ENCODE results near the gene LMBRD1. TPM values are rescaled to one million over a fixed set of nuclear protein-coding genes. Genes with fewer than 3 reads are reported as not detected.
"Not testable (repeated sequence)": the region's sequence is repeated elsewhere in the genome, so short reads cannot be mapped to it uniquely, and the experiment has no call there.

LMBRD1 gene
- total RNA-seq, 8 experiments from 2014 or later: 21.3 to 73.3 (median 34.5) TPM

- H3K27ac ChIP-seq: no peak overlapping the region
- no peak for ATAC-seq (replicated peaks in 6 of 8)
- in situ Hi-C loops (cut with MboI; ENCODE audit: low pct_unique_long_range_greater_than_20kb in 2 of 9, low sequenced_read_pairs in 9 of 9, unreplicated experiment in 9 of 9): no loop called here
- H3K4me3 ChIP-seq: no peak overlapping the region
- WGBS, 10 experiments: 75 to 100% (median 92%) methylated on average over 1 of the region's 1 CpG; no CpG with 5 or more reads in 2 of the 10 experiments
- H3K4me1 ChIP-seq (replicated peaks in 1 of 2): no peaks in the 10 kb centered on the region
Observed at GRCh38 chr6:69704916-69705315, 91.9 kb downstream of the LMBRD1 start.

- no peak overlapping the region for H3K4me3 ChIP-seq
- no peaks in the 10 kb centered on the region for H3K4me1 ChIP-seq (replicated peaks in 1 of 2)
- no peak overlapping the region for H3K27ac ChIP-seq
- in situ Hi-C loops (cut with MboI; ENCODE audit: low pct_unique_long_range_greater_than_20kb in 2 of 9, low sequenced_read_pairs in 9 of 9, unreplicated experiment in 9 of 9): no loop called here
- ATAC-seq (replicated peaks in 6 of 8): no peak
Observed at GRCh38 chr6:69699655-69700054, 97.2 kb downstream of the LMBRD1 start.

GRCh38 chr6:69696273-69696672 is 100.5 kb downstream of the LMBRD1 start:
- Histone ChIP-seq H3K4me1 (replicated peaks in 1 of 2) (no peaks in the 10 kb centered on the region), H3K27ac (no peak overlapping the region), H3K4me3 (no peak overlapping the region)
- in situ Hi-C loops (cut with MboI; ENCODE audit: low pct_unique_long_range_greater_than_20kb in 2 of 9, low sequenced_read_pairs in 9 of 9, unreplicated experiment in 9 of 9): no loop called here
- 46 to 100% (median 66%) methylated on average over 1 to 2 of the region's 2 CpGs; no CpG with 5 or more reads in 4 of the 10 experiments for WGBS, 10 experiments
- no peak for ATAC-seq (replicated peaks in 6 of 8)

- ATAC-seq (replicated peaks in 6 of 8): no peak
- Histone ChIP-seq H3K4me1 (replicated peaks in 1 of 2) (no peaks in the 10 kb centered on the region), H3K27ac (no peak overlapping the region), H3K4me3 (no peak overlapping the region)
- in situ Hi-C loops (cut with MboI; ENCODE audit: low pct_unique_long_range_greater_than_20kb in 2 of 9, low sequenced_read_pairs in 9 of 9, unreplicated experiment in 9 of 9): no loop called here
Observed at GRCh38 chr6:69693762-69694161, 103.0 kb downstream of the LMBRD1 start.

GRCh38 chr6:69690986-69691385 is 105.8 kb downstream of the LMBRD1 start:
- 80 to 100% (median 94%) methylated on average over 1 of the region's 1 CpG for WGBS, 10 experiments
- no peak overlapping the region for H3K27ac ChIP-seq
- in situ Hi-C loops (cut with MboI; ENCODE audit: low pct_unique_long_range_greater_than_20kb in 2 of 9, low sequenced_read_pairs in 9 of 9, unreplicated experiment in 9 of 9): no loop called here
- H3K4me1 ChIP-seq (replicated peaks in 1 of 2): no peaks in the 10 kb centered on the region
- no peak for ATAC-seq (replicated peaks in 6 of 8)
- H3K4me3 ChIP-seq: no peak overlapping the region

- in situ Hi-C loops (cut with MboI; ENCODE audit: low pct_unique_long_range_greater_than_20kb in 2 of 9, low sequenced_read_pairs in 9 of 9, unreplicated experiment in 9 of 9): no loop called here
- Histone ChIP-seq H3K4me1 (replicated peaks in 1 of 2) (no peaks in the 10 kb centered on the region), H3K27ac (no peak overlapping the region), H3K4me3 (no peak overlapping the region)
- no peak for ATAC-seq (replicated peaks in 6 of 8)
- 75 to 100% (median 100%) methylated on average over 1 of the region's 1 CpG; no CpG with 5 or more reads in 2 of the 10 experiments for WGBS, 10 experiments
Observed at GRCh38 chr6:69680302-69680701, 116.5 kb downstream of the LMBRD1 start.

- H3K4me1 ChIP-seq (replicated peaks in 1 of 2): no peaks in the 10 kb centered on the region
- ATAC-seq (replicated peaks in 6 of 8): no peak
Observed at GRCh38 chr6:69673298-69673697, 123.5 kb downstream of the LMBRD1 start.

GRCh38 chr6:69668916-69669315 is 127.9 kb downstream of the LMBRD1 start:
- WGBS, 10 experiments: 10 to 100% (median 73%) methylated on average over 1 to 4 of the region's 4 CpGs; no CpG with 5 or more reads in 2 of the 10 experiments
- no peak overlapping the region for H3K27ac ChIP-seq
- in situ Hi-C loops (cut with MboI; ENCODE audit: low pct_unique_long_range_greater_than_20kb in 2 of 9, low sequenced_read_pairs in 9 of 9, unreplicated experiment in 9 of 9): no loop called here
- no peaks in the 10 kb centered on the region for H3K4me1 ChIP-seq (replicated peaks in 1 of 2)
- no peak for ATAC-seq (replicated peaks in 6 of 8)
- H3K4me3 ChIP-seq: no peak overlapping the region

More at GRCh38 chr6:69673298-69673697, 123.5 kb downstream of the LMBRD1 start:
- no peak overlapping the region for H3K4me3 ChIP-seq
- no peak overlapping the region for H3K27ac ChIP-seq
- WGBS, 10 experiments: 8 to 100% (median 58%) methylated on average over 1 to 2 of the region's 2 CpGs; no CpG with 5 or more reads in 2 of the 10 experiments
- in situ Hi-C loops (cut with MboI; ENCODE audit: low pct_unique_long_range_greater_than_20kb in 2 of 9, low sequenced_read_pairs in 9 of 9, unreplicated experiment in 9 of 9): no loop called here

GRCh38 chr6:69666779-69667178 is 130.0 kb downstream of the LMBRD1 start:
- 80 to 100% (median 91%) methylated on average over 1 to 9 of the region's 9 CpGs; no CpG with 5 or more reads in 1 of the 10 experiments for WGBS, 10 experiments
- ATAC-seq (replicated peaks in 6 of 8); in situ Hi-C loops (cut with MboI; ENCODE audit: low pct_unique_long_range_greater_than_20kb in 2 of 9, low sequenced_read_pairs in 9 of 9, unreplicated experiment in 9 of 9): not testable (repeated sequence)

GRCh38 chr6:69665437-69665836 is 131.4 kb downstream of the LMBRD1 start:
- in situ Hi-C loops (cut with MboI; ENCODE audit: low pct_unique_long_range_greater_than_20kb in 2 of 9, low sequenced_read_pairs in 9 of 9, unreplicated experiment in 9 of 9): no loop called here
- Histone ChIP-seq H3K27ac (no peak overlapping the region), H3K4me1 (replicated peaks in 1 of 2) (no peaks in the 10 kb centered on the region), H3K4me3 (no peak overlapping the region)
- ATAC-seq (replicated peaks in 6 of 8): no peak
- WGBS, 10 experiments: 36 to 100% (median 76%) methylated on average over 1 to 3 of the region's 3 CpGs; no CpG with 5 or more reads in 1 of the 10 experiments

More at GRCh38 chr6:69666779-69667178, 130.0 kb downstream of the LMBRD1 start:
- not testable (repeated sequence) for H3K4me1 ChIP-seq (replicated peaks in 1 of 2); H3K27ac ChIP-seq; H3K4me3 ChIP-seq

- 0 to 100% (median 80%) methylated on average over 1 of the region's 1 CpG; no CpG with 5 or more reads in 1 of the 10 experiments for WGBS, 10 experiments
- Histone ChIP-seq H3K4me1 (replicated peaks in 1 of 2) (no peaks in the 10 kb centered on the region), H3K27ac (no peak overlapping the region), H3K4me3 (no peak overlapping the region)
- in situ Hi-C loops (cut with MboI; ENCODE audit: low pct_unique_long_range_greater_than_20kb in 2 of 9, low sequenced_read_pairs in 9 of 9, unreplicated experiment in 9 of 9): no loop called here
- no peak for ATAC-seq (replicated peaks in 6 of 8)
Observed at GRCh38 chr6:69664551-69664950, 132.3 kb downstream of the LMBRD1 start.

GRCh38 chr6:69663215-69663614 is 133.6 kb downstream of the LMBRD1 start:
- WGBS, 10 experiments: 0 to 100% (median 85%) methylated on average over 1 to 2 of the region's 2 CpGs; no CpG with 5 or more reads in 5 of the 10 experiments
- Histone ChIP-seq H3K27ac (no peak overlapping the region), H3K4me3 (no peak overlapping the region), H3K4me1 (replicated peaks in 1 of 2) (no peaks in the 10 kb centered on the region)
- in situ Hi-C loops (cut with MboI; ENCODE audit: low pct_unique_long_range_greater_than_20kb in 2 of 9, low sequenced_read_pairs in 9 of 9, unreplicated experiment in 9 of 9): no loop called here
- no peak for ATAC-seq (replicated peaks in 6 of 8)

GRCh38 chr6:69650703-69651102 is 146.1 kb downstream of the LMBRD1 start:
- in situ Hi-C loops (cut with MboI; ENCODE audit: low pct_unique_long_range_greater_than_20kb in 2 of 9, low sequenced_read_pairs in 9 of 9, unreplicated experiment in 9 of 9): no loop called here

GRCh38 chr6:69647726-69648125 is 149.1 kb downstream of the LMBRD1 start:
- in situ Hi-C loops (cut with MboI; ENCODE audit: low pct_unique_long_range_greater_than_20kb in 2 of 9, low sequenced_read_pairs in 9 of 9, unreplicated experiment in 9 of 9): no loop called here
- Histone ChIP-seq H3K4me1 (replicated peaks in 1 of 2) (no peaks in the 10 kb centered on the region), H3K27ac (no peak overlapping the region), H3K4me3 (no peak overlapping the region)
- no peak for ATAC-seq (replicated peaks in 6 of 8)
- 0 to 100% (median 80%) methylated on average over 1 to 2 of the region's 2 CpGs; no CpG with 5 or more reads in 3 of the 10 experiments for WGBS, 10 experiments

More at GRCh38 chr6:69650703-69651102, 146.1 kb downstream of the LMBRD1 start:
- ATAC-seq (replicated peaks in 6 of 8): no peak
- Histone ChIP-seq H3K4me3 (no peak overlapping the region), H3K4me1 (replicated peaks in 1 of 2) (no peaks in the 10 kb centered on the region), H3K27ac (no peak overlapping the region)
